SHP77 treated with DMSO at 0.1 percent for 48 hours (cell line): ENCODE data around the gene STK32B.

Source experiments
- DNase-seq: peaks from one replicate; lab custom pipeline; 2025; lab: John Stamatoyannopoulos, UW

Gene STK32B

DNA sequence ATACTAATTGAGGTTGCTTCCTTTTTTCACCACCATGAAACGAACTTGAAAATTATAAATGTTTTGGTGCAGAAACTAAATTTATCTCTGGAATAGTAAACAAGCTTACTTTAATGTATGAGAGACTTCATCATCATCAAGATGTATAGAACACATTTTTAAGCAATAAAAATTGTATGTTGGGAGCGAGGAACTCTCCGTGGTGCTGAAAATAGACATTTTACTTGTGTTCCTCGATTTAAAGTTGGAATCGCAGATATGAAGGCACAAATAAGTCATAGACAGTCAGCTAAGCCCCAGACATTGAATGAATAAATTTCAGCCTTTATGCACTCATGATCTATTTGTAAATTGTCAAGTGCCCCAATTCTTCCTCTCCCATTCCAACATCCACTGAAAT is 310.7 kb downstream of the STK32B start:
- DNase-seq = no peak

DNA sequence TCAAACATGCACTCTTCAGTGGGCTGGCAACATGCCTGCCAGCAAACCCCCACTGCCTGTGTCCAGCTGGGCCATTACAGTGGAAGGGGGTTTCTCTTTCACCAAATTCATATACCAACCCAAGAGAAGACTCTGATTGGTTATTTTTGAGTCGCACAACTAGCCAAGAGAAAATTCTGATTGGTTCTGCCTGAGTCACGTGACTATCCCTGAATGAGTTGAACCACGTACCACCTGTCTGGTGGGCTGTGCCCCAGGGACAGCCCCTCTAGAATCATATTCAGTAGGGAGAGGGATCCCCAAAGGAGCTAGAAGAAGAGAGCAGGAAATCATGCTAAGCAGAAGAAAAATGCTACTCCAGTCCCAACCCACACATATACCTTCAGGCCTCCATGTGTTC is 313.1 kb downstream of the STK32B start:
- DNase-seq = no peak

- no peak for DNase-seq
Observed at GRCh38 chr4:5365071-5366008, 314.1 kb downstream of the STK32B start.

DNA sequence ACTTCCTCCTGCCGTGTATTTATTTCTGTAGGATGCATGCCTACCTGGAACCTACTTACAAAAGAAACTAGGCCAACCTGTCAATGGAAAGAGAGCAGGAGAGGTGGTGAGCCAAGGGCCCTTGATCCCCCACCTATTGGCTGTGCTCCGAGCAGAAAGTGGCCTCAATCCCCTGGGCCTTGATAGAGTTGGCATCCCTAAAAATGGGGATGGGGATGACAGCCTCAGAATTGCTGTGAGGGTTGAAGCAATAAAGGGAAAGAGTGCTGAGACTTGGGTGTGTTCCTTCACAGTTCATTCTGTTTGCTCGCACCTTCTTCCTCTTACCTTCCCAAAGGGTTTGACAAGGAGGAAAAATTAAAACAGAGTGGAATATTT is 314.7 kb downstream of the STK32B start:
- DNase-seq = no peak

DNA sequence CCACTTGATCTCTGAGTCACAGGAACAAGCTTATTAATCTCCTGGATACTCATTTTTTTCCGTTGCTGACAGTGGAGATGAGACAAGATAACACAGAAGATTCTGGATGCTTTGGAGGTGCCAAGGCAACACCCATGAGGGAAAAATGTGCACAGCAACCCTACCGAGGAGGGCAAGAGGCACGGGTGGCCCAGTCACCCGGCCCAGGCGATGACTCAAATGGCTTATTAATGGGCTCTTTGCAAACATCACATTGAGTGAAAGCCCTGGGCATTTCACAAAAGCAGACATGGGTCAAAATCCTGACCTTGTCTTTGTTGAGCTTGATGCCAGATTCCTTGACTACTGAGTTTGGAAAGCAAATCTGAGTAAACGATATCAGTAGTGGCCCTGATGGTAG is 315.1 kb downstream of the STK32B start:
- DNase-seq = no peak

GRCh38 chr4:5368426-5368825 is 317.1 kb downstream of the STK32B start:
- DNase-seq = no peak

GRCh38 chr4:5370286-5370685 is 319.0 kb downstream of the STK32B start:
- no peak for DNase-seq

- DNase-seq = no peak
Observed at GRCh38 chr4:5371415-5372190, 320.3 kb downstream of the STK32B start.

GRCh38 chr4:5372198-5372597 is 320.9 kb downstream of the STK32B start:
- no peak for DNase-seq

DNA sequence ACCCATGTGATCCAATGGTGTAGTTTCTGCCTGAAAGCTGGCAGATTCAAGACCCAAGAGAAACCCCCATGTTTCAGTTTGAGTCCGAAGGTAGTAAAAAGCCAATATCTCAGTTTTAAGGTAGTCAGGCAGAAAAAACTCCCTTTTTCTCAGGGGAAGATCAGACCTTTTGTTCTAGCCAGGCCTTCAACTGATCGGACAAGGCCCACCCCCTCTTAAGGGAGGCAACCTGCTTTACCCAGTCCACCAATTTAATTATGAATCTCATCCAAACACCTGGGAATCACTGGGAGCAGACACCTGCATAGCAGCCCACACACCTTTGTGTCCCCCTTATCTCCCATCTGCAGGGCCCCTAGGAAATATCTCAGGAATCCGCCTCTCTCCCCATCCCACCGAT is 322.0 kb downstream of the STK32B start:
- no peak for DNase-seq

DNA sequence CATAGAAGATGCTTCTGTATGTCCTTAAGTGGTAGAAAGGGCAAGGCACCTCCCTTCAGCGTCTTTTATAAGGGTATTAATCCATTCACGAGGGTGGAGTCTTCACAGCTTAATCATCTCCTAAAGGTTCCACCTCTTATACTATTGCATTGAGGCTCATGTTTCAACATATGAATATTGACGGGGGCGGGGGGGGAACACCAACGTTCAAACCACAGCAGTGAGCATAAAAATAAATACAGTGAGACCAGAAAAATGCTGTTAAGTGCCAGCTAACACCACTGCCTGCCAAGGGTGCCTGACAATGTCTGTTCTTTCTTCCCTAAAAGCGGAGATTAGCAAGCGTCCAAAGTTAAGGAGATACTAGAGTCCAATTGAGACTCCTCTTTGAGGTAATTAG is 323.3 kb downstream of the STK32B start:
- DNase-seq = no peak

- DNase-seq = no peak
Observed at GRCh38 chr4:5374994-5375393, 323.7 kb downstream of the STK32B start.

DNA sequence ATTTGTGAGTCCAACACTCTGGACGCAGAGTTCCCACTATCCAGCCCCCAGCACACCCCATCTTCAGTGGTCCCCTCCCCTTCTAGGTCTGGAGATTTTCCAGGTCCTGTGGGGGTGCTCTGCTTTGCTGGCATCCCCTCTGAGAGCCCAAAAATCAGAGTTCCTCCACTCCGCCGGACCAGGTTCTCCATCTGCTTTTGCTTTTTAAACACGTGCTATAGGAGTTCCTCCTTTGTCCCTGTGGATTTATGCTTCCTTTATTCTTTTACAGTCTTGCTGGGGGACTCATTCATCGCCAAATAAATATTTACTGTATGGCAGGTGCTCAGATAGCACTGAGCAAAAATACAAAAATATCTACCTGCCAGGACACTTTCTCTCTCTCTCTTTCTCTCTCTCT is 324.7 kb downstream of the STK32B start:
- no peak for DNase-seq

GRCh38 chr4:5378002-5378401 is 326.7 kb downstream of the STK32B start:
- no peak for DNase-seq

- DNase-seq = no peak
Observed at GRCh38 chr4:5379895-5380294, 328.6 kb downstream of the STK32B start.

DNA sequence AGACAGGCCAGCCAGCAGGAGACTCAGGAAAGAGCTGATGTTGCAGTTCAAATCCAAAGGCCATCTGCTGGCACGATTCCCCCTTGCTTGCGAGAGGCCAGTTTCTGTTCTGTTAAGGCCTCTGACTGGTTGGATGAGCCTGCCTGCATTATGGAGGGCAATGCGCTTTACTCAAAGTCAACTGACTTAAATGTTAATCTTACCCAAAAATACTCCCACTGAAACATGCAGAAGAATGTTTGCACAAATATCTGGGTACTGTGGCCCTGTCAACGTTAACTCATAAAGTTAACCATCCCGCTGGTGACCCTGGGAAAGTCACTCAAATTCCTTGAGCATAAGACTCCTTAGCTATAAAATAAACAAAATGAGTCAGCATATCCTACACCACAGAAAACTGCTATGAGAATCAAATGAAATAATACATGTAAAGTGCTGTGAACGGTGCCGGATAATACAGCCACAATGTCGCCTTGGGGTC is 330.7 kb downstream of the STK32B start:
- no peak for DNase-seq

DNA sequence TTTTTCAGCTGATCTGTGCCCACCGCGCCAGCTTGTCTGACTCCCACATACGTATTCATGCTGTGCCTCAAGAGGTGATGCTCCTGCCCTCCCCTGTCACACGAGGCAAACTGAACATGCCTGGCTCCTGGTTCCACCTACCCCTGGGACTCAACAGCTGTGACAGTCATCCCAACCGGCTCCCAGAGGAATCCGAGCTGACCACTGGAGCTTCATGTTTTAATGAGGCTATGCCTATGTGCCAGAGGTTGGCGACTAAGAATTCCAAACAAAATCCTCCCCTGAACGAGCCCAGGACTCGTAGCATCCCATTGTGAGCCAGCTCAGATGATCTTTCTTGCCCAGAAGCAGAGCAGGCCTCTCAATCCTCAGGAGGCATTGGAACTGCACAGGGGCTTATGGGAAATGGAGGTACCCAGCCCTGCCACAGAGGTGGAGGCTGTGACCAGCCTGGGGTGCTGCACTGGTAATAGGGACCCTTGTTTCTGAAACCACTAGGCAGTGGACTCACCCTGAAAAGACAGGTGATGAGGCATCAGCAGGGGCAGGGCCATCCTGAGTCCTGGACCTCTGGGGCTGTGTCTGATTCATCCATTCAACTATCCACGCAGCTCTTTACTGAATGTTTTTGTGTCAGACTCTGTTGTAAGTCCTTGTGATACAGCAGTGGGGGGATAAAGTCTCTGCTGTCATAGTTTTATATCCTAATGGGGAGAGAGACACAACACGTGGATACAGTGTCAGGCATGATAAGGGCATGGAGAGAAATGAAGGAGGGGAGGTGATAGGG is 332.1 kb downstream of the STK32B start:
- no peak for DNase-seq

DNA sequence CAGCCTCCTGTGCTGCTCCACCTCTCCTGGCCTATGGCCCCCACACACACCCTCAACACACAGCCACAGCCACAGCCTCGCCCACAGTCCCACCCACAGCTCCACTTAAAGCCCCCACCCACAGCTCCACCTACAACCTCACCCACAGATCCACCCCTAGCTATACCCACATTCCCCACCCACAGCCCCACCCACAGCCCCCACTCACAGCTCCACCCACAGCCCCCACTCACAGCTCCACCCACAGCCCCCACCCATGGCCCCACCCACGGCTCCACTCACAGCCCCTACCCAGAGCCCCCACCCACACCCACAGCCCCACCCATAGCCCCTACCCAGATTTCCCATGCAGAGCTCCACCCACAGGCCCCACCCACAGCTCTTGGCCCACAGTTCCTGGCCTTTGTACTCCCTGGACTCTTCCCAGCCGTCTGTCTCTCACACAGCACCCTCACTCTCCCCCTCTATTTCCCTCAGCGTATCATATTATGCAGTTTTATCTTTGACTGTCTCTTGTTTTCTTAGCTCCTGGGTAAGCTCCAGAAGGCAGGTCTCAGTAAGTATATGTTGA is 334.5 kb downstream of the STK32B start:
- no peak for DNase-seq

GRCh38 chr4:5386921-5387320 is 335.6 kb downstream of the STK32B start:
- no peak for DNase-seq

DNA sequence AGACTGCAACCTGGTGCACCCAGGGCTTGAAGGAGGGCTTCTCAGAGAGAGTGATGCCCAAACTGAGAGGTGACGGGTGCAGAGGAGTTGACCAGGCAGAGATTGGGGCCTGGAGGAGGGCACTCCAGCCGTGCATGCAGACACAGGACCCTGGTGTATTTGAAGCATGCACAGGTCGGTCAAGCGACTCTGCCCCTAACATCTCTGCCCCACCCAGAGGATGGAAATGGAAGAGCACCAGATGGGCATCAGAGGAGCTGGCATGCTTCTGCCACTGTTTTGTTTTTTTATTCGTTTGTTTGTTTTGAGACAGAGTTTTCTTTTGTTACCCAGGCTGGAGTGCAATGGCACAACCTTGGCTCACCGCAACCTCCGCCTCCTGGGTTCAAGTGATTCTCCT is 336.2 kb downstream of the STK32B start:
- DNase-seq = no peak

- DNase-seq = no peak
Observed at GRCh38 chr4:5389756-5390310, 338.6 kb downstream of the STK32B start.

GRCh38 chr4:5391492-5391891 is 340.2 kb downstream of the STK32B start:
- no peak for DNase-seq
